Tibial artery (tissue), 4 donors: Measurements from ENCODE around the gene SCRN3.

ENCODE experiments used
- DNase-seq, 2 donors: peaks; one replicate each; pipeline ENCODE4 v3.0.0-alpha.2; 2019
- H3K27ac ChIP-seq, 2 donors: fragments of 200-600 bp; sonication (generic) in 1 of 2; 1 replicate in 1 of 2; 2 replicates in 1 of 2; pipeline ENCODE4 v1.5.1; 2018 to 2019; ENCODE audit warnings: mild to moderate bottlenecking in 1 of 2
- H3K27me3 ChIP-seq, 2 donors: fragments of 200-600 bp; sonication (generic) in 1 of 2; one replicate each; pipeline versions ENCODE4 v1.5.1 to v1.6.0; 2016 to 2019
- H3K36me3 ChIP-seq, 3 donors: fragments of 200-600 bp; sonication (generic) in 2 of 3; one replicate each; pipeline ENCODE4 v1.5.1; 2016 to 2019; ENCODE audit warnings: mild to moderate bottlenecking in 2 of 3
- H3K4me1 ChIP-seq, 4 donors: fragments of 200-600 bp; sonication (generic) in 2 of 4; 1 replicate in 3 of 4; 2 replicates in 1 of 4; pipeline ENCODE4 v1.5.1; 2016 to 2019
- H3K4me3 ChIP-seq, 2 donors: fragments of 200-600 bp; sonication (generic) in 1 of 2; 1 replicate in 1 of 2; 2 replicates in 1 of 2; pipeline ENCODE4 v1.5.1; 2018 to 2019; ENCODE audit warnings: mild to moderate bottlenecking in 2 of 2
- H3K9me3 ChIP-seq, 3 donors: fragments of 200-600 bp; sonication (generic) in 1 of 3; one replicate each; pipeline ENCODE4 v1.5.1; 2016 to 2019
- CTCF ChIP-seq, 2 experiments: fragments of 200-600 bp in 1 of 2; fragments of 450-650 bp in 1 of 2; IDR thresholded peaks; one replicate each; pipeline ENCODE4 v1.5.1; 2017 to 2019; ENCODE audit warnings: antibody characterized with exemption in 2 of 2, mild to moderate bottlenecking in 1 of 2, moderate library complexity in 1 of 2
- intact Hi-C: fragments of 100-400 bp; cut with DNase I; formaldehyde crosslinking; loops from one replicate; pipeline ENCODE4 v1.15.0; 2023; ENCODE audit warnings: low total_unique reads

Gene SCRN3

GRCh38 chr2:174412256-174412655, 16.7 kb downstream of the SCRN3 start:
- Histone ChIP-seq H3K27me3 (no peaks in the 10 kb centered on the region), H3K27ac (no peak overlapping the region), H3K4me3 (no peak overlapping the region), H3K4me1 (no peaks in the 10 kb centered on the region), H3K36me3 (peaks cover 4 to 17% (median 11%) of the 10 kb centered on the region in 3 donors), H3K9me3 (no peaks in the 10 kb centered on the region)
- TF ChIP-seq CTCF (IDR thresholded peaks at IDR 0.05), result no peak
- no peak for DNase-seq
- intact Hi-C loops, result no loop called here

- peaks cover 23 to 24% (median 24%) of the 10 kb centered on the region in 3 donors for H3K36me3 ChIP-seq
- intact Hi-C loops, result no loop called here
- no peak for TF ChIP-seq CTCF (IDR thresholded peaks at IDR 0.05)
These were observed 32.7 kb downstream of the SCRN3 start for GRCh38 chr2:174428214-174428613.

GRCh38 chr2:174430066-174430465, 34.5 kb downstream of the SCRN3 start:
- intact Hi-C loops, result no loop called here
- no peak overlapping the region for H3K4me3 ChIP-seq
- H3K4me1 ChIP-seq, result no peaks in the 10 kb centered on the region
- no peak for DNase-seq
- no peak for TF ChIP-seq CTCF (IDR thresholded peaks at IDR 0.05)
- no peaks in the 10 kb centered on the region for H3K27me3 ChIP-seq
- no peak overlapping the region for H3K27ac ChIP-seq
- peaks cover 23 to 28% (median 24%) of the 10 kb centered on the region in 3 donors for H3K36me3 ChIP-seq
- no peaks in the 10 kb centered on the region for H3K9me3 ChIP-seq

More at GRCh38 chr2:174428214-174428613, 32.7 kb downstream of the SCRN3 start:
- H3K27me3 ChIP-seq, result no peaks in the 10 kb centered on the region
- H3K9me3 ChIP-seq, result no peaks in the 10 kb centered on the region
- no peak overlapping the region for H3K27ac ChIP-seq
- DNase-seq, result no peak
- no peak overlapping the region for H3K4me3 ChIP-seq
- H3K4me1 ChIP-seq, result no peaks in the 10 kb centered on the region

GRCh38 chr2:174431902-174432301, 36.4 kb downstream of the SCRN3 start:
- H3K27ac ChIP-seq, result no peak overlapping the region
- no peak overlapping the region for H3K4me3 ChIP-seq
- H3K9me3 ChIP-seq, result no peaks in the 10 kb centered on the region
- peaks cover 0 to 7% (median 1%) of the 10 kb centered on the region in 4 donors for H3K4me1 ChIP-seq
- no peak for TF ChIP-seq CTCF (IDR thresholded peaks at IDR 0.05)
- no peak for DNase-seq
- H3K36me3 ChIP-seq, result peaks cover 17 to 32% (median 24%) of the 10 kb centered on the region in 3 donors
- intact Hi-C loops, result no loop called here
- no peaks in the 10 kb centered on the region for H3K27me3 ChIP-seq

- no peak overlapping the region for H3K4me3 ChIP-seq
- no peak for TF ChIP-seq CTCF (IDR thresholded peaks at IDR 0.05)
- no peak overlapping the region for H3K27ac ChIP-seq
- intact Hi-C loops, result no loop called here
- peaks cover 0 to 20% (median 8%) of the 10 kb centered on the region in 4 donors for H3K4me1 ChIP-seq
- H3K9me3 ChIP-seq, result no peaks in the 10 kb centered on the region
- H3K27me3 ChIP-seq, result no peaks in the 10 kb centered on the region
- DNase-seq, result no peak
- peaks cover 0 to 11% (median 7%) of the 10 kb centered on the region in 3 donors for H3K36me3 ChIP-seq
These were observed 40.8 kb downstream of the SCRN3 start for GRCh38 chr2:174436351-174436750.
